ENCODE results near the gene MTMR1.

Gene MTMR1

GRCh38 chrX:150763303-150763797 is 70.2 kb downstream of the MTMR1 start:
- FAIRE-seq, result no peak

DNA sequence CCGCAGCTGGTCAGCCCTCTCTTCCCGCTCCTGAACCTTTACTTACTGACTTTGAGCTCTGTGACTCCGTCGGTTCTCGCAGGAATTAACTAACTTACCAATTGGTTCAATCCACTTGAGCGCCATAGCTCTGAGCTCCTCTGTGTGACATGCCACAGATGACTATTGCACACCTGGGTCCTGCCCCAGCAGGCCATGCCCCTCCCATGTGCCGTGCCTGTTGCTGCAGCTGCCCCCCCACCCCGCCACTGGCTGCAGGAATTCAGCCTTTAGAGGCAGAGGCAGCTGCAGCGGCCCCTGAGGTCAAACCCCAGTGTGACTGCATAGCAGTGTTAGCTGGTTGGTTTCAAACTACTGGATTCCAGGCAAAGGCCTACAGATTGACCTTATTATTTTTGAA is 70.6 kb downstream of the MTMR1 start:
- no peak for FAIRE-seq

GRCh38 chrX:150765237-150765636 is 72.0 kb downstream of the MTMR1 start:
- no peak for FAIRE-seq

DNA sequence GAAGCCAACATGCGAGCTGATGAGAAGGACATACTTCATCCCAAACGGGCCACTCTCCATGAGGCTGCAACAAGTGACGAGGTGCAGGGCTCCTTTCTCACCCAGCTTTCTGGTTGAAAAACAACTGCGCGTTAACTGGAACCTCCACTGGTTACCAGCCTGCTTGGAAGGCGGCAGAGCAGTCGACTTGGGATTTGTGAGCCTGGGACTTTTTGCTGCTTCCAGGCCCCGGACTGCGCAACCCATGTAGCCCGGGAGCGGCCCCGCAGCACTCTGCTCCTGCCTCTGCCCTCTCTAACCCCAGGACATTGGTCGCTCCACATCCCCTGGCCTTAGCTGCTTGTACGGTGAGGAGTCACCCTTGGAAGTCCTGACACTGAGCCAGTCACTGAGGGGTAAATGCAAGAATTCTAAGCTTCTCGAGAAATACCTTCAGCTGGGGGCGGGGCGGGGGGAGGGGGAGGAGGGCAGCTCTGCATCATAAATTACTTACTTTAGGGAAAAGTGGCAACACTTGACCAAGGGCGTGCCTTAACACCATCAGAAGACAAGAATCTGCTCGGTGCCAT is 72.7 kb downstream of the MTMR1 start:
- FAIRE-seq, result no peak

DNA sequence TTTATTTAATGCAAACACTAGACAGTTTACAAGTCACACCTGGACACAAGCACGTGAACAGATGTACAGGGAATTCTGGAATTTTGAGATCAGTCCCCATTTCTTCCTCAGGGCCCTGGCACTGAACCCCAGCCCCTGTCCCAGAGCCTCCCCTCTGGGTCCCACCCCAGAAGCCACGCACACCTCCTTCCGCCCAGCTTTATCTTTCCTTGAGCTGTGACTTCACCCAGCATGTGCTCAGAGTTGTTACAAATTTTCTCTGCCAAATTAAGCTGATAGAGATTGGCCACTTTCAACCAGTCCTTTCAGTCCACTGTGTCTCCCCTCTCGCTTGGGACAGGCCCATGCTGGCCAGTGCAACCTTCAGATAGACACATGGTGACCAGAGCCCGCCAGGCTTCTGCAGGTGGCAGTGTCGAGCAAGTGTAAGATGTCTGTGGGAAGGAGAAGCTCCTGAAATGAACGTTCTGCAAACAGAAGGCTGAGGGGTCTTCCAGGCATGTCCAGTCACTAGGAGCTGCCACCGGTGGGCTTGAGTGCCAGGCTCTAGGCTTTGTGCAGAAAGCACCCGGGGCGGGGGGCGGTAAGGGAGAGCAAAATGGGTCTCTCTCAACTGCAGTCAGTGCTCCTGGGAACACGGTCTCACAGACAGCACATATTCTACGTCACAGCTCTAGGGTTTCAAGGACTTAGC is 73.3 kb downstream of the MTMR1 start:
- FAIRE-seq, result no peak

- no peak for FAIRE-seq
These were observed 73.8 kb downstream of the MTMR1 start for GRCh38 chrX:150767045-150767395.

- no peak for FAIRE-seq
These were observed 74.4 kb downstream of the MTMR1 start for GRCh38 chrX:150767475-150768131.

DNA sequence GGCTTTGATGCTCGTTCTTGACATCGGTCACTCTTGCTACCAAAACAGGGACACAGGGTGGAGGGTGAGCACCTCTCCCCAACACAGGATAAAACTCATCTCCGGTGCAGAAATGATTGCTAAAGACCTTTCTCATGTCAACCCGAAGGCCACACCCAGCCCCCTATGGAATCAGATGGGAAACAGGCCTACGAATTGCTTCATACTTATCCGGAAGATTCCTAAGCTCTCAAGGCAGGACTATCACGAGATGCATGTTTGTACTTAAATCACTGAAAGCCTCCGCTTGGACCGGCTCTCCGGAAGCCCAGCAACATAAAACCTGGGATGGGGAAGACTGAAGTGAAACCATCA is 74.9 kb downstream of the MTMR1 start:
- no peak for FAIRE-seq

DNA sequence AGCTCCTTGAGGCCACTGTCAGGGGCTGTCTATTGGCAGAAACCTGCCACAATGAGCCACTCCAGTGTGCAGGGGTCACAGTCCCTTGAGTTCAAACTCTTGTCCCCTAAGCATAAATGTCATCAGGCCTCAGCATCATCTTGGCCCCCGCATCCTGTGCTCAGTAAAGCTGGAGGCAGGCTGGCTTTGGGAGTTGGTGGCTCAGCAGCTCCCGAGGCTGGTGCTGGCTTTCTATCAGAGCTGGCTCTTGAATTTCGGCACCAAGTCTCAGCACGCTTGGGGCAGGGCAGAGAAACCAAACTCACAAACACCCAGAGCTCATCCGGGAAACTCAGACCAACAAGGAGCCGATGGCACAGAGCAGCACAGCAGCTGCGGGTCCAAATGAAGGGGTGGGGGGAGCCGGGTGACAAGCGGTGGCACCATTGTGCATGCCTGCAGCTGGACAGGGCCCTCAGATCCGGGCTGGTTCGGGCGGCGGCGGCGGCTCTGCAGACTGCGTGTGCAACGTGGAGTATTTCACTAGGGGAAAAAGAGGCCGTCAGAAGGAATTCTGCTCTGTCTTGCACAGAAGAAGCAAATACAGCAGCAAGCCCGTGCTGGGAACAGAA is 75.5 kb downstream of the MTMR1 start:
- no peak for FAIRE-seq

DNA sequence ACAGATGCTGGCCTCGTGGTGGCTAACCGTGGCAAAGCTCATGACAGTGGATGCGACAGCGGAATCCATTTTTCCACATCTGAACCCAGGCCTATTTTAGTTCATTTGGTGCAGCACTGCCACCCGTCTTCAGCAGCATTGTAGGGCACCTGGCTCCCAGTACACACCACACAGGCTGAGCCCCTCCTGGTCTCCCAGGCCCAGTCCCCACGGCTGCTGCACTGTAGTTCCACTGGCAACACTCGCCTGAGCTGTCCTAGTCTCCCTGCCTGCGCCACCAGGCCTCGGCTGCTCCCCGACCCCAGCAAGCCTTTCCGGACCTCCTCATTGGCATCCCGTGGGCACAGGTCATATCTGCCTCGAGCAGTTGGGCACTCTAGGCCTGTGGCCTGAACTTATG is 76.2 kb downstream of the MTMR1 start:
- FAIRE-seq, result no peak

DNA sequence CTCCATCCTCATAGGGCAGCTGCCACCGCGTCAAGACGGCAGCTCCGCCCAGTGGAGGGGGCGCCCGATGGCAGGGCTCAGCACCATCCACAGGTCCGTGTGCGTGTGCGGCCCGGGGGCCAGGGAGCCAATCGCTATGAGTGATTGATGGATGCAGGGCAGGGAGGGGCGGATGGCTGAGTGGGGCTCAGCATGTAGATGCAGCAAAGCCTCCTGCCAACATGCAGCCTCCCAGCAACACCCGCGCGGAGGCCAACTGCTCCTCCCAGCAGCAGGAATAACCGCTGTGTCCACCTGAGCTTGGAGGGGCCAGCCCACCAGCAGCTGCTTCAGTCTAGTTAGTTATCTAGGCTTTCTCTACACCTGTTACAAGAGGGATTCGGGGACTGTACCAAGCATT is 77.4 kb downstream of the MTMR1 start:
- no peak for FAIRE-seq

DNA sequence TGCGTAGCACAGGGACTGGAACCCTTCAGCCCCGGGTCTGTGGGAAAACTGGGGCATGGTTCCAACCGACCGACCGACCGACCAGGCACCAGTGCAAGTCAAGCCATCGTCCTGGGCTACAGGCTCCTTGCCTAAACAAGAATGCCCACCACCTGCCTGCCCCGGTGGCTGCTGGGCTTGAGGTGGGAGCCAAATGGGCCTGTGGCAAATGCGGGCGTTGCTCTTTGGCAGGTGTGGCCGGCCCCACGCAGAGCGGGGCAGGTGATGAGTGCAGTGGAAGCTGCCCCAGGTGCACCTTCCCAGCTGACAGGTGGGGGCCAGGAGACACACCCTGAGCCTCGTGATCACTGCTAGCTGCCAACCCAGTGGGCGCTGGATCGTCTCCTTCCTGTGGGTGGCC is 77.9 kb downstream of the MTMR1 start:
- no peak for FAIRE-seq

- FAIRE-seq, result no peak
These were observed 79.2 kb downstream of the MTMR1 start for GRCh38 chrX:150772150-150772970.

DNA sequence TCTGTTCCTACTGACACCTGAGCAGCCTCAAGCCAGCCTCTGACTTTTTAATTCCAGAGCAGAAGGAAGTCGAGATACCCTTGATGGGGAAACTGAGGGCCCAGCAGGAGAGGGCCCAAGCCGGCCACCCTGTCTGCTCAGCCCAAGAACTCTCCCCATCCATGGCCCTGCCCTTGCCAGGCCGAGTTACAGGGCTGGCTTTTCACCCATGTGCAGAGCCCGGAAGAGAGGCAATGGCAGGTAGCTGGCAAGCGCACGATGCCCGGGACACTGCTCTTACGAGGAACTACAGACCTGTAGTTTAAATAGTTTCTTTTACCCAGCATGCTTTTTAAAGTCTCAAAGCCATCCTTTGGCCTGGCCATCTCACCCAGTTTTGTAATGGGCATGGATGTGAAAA is 79.9 kb downstream of the MTMR1 start:
- no peak for FAIRE-seq

GRCh38 chrX:150773634-150774033 is 80.4 kb downstream of the MTMR1 start:
- FAIRE-seq, result no peak

DNA sequence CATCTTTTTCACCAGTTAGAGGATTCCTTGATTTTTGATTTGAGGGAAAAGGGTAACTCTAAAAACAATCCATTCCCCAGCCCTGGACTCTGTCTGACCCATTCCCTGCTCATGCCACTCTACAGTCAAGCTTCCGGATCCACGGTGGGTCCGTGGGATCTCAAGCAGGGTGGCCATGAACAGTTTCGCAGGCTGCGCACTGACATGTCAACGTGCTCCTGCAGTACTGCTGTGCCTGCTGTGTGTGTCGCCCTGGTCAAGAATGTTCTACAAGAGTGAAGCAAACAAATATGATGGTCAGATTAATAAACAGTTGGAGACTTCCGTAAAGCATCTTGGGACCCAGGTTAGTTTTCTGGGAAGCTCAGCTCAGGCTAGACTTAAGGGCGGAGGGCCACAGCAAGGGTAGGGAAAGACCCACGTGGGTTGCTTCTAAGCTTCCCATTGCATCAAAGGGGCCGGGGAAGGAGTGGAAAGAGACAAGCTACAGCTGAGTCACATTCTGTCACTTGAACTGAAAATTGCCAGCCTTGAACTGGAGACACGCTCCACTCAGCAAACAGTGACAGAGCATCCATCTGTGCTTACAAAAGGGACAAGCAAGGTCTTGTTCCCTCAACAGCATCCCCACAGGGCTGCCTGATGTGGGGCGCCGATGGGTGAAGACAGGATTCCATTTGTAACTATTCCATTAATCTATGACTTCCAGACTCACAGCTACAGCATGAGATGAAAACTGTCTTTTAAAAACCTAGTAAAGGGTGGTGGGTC is 81.8 kb downstream of the MTMR1 start:
- no peak for FAIRE-seq

DNA sequence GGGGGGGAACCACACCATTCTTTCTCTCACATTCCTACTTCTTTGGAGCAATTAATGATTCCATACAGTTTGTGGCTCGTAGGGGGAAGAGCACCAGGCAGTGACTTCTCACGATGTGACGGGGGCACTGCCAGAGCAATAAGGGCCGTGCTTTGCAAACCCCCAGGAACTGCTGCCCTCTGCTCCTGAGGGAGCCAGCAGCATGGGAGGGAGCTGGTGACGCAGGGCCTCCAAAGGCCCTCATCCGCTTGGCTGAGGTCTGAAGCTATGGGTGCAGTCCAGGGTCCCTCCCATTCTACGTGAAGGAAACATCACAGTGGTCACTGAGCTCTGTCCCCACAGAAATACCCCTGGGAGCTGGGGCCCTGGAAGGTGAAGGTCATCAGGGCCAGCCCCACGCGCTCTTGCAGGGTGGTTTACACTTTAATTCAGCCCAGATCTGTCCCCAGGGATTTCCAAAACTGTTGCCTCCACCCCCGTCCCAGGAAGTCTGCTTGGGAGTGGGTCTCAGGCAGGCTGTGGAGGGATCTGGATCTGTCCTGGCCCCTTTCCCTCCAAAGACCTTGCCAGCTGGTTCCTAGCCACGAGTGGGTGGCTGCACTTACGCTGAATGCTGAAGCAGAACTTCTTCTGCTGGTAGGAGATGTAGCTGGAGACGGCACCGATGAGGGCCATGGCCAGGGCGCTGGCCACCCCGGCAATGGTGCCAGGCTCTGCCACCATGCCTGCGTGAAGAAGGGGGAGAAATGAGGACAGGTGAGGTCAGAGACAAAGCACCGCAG is 82.6 kb downstream of the MTMR1 start:
- no peak for FAIRE-seq

GRCh38 chrX:150777328-150777992 is 84.3 kb downstream of the MTMR1 start:
- no peak for FAIRE-seq

GRCh38 chrX:150779385-150779784 is 86.2 kb downstream of the MTMR1 start:
- FAIRE-seq, result no peak

GRCh38 chrX:150781677-150782076 is 88.5 kb downstream of the MTMR1 start:
- no peak for FAIRE-seq

DNA sequence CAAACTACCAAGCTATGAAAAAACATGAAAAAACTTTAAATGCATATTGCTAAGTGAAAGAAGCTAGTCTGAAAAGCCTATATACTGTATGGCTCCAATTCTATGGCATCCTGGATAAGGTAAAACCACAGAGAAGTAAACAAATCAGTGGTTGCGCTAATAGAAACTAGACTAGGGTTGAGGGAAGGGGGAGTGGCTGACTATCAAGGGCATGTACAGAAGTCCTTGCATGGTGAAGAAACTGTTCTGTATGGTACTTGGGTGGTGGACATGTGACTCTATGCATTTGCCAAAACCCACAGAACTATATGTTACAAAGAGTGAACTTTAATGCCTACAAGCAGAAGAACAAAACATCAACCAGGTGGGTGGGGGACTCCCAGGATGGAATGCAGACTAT is 96.8 kb downstream of the MTMR1 start:
- no peak for FAIRE-seq
